ENCODE results near the gene PPM1G.
A peak's percentile ranks its signal among the peaks of the same experiment; 100 is the strongest.
"Not testable (repeated sequence)": the region's sequence is repeated elsewhere in the genome, so short reads cannot be mapped to it uniquely, and the experiment has no call there.

Gene PPM1G, protein sequence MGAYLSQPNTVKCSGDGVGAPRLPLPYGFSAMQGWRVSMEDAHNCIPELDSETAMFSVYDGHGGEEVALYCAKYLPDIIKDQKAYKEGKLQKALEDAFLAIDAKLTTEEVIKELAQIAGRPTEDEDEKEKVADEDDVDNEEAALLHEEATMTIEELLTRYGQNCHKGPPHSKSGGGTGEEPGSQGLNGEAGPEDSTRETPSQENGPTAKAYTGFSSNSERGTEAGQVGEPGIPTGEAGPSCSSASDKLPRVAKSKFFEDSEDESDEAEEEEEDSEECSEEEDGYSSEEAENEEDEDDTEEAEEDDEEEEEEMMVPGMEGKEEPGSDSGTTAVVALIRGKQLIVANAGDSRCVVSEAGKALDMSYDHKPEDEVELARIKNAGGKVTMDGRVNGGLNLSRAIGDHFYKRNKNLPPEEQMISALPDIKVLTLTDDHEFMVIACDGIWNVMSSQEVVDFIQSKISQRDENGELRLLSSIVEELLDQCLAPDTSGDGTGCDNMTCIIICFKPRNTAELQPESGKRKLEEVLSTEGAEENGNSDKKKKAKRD

DNA sequence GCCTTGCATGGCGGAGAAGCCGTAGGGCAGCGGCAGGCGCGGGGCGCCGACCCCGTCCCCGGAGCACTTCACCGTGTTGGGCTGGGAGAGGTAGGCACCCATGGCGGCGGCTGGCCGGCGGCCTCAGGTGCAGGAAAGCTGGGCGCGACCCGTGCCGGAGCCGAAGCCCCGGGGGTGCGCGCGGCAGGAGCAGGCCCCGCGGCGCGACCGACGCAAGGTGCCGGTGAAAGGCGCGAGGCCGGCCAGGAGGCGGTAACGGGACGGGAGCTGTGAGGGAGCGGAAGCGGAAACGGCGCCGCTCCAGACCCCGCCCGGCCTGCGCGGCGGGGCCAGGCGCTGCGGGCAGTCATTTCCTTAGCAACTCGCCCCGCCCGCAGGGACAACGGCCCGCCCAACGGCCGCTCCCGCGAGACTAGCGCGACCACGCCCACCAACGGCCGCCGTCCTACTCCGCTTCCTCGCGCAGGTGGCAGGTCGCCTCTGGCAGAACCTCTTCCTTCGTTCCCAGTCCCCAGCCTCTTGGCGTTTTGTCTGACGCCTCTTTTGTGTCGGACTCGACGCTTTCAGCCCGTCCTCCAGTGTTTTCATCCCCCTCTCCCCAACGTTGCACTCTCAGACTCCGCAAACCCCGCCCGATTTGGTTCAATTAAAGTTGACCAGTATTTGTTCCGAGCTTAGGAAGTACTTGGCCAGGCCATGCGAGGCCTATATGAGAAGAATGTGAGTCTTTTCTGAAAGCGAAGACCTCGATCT is at the start of gene PPM1G:
Gene PPM1G (minus strand): TSS at position 271 of the 753 bp plus-strand sequence. CDS start 169 bp downstream, at position 102.
- DNase-seq (ENCODE audit: low spot score): peak; percentile 94

DNA sequence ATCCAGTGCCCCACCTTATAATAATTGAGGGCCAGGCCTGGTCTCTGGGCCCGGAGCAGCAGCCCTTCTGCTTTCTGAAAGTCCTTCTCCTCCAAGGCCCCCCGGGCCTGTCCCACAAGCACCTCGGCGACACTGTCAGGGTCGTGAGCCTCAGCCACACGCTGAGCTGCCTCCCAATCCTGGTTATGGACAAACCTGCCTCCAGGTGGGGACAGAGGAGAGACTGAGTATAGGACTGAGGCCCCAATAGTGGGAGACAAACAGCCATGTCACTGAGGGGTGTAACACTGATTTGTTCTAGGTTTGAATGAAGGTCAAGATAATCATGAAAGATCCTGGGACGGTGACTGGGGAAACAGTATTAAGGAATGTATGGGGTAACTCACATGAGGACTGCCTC is 44.6 kb upstream of the PPM1G start:
- no peak for DNase-seq (ENCODE audit: low spot score)

DNA sequence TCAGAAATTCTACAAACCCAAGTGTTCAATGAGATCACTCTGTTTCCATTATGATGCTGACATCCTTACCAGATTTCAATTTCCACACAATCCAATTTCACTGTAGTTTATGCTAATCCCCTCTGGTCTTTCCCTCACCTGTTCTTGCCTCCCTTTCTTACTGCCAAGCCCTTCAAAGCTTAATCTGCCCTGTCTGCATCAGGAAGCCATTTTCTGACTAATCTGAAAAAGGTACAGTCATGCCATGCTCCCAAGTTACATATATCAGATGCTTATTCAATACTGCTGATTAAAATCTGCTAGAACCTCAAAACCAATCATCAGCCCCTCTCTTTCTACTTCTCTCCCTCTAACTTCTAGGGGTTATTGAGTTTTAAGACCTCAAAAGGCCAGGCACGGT is 41.7 kb upstream of the PPM1G start:
- no peak for DNase-seq (ENCODE audit: low spot score)

DNA sequence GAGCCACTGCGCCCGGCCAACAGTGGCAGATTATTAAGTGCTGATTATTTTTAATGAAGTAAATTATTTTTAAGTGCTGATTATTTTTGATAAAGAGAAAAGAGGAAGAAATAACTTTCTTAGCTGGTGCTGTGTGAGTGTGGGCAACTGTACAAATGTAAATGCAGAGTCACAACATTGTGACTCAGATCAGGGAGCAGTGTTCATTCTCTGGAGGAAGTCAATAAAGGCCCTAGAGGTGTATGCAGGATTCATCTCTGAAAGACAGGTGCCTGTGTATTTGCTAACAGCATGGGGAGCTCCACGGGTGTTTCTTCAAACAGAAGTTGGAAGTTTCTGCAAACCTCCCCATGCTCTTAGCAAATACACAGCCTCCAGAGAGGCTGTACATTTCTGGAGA is 39.0 kb upstream of the PPM1G start:
- DNase-seq (ENCODE audit: low spot score): no peak

DNA sequence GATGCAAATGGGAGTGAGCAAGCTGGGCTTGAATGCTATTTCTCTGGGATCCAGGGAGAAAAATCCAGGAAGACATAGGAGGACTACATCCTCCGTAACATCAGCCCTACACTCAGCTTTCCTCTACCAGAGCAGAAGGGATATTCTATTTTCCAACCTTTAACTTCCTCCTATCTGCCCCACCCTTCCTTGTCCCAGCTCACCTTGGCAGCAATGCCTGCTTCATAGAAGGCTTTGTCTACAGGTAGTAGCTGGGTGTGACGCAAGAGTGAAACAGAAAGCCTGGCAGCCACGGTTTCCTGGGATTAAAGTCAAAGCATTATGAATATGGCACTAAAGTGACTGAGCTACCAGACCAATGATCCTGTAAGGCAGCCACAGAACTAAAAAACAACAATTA is 36.7 kb upstream of the PPM1G start:
- DNase-seq (ENCODE audit: low spot score): no peak

DNA sequence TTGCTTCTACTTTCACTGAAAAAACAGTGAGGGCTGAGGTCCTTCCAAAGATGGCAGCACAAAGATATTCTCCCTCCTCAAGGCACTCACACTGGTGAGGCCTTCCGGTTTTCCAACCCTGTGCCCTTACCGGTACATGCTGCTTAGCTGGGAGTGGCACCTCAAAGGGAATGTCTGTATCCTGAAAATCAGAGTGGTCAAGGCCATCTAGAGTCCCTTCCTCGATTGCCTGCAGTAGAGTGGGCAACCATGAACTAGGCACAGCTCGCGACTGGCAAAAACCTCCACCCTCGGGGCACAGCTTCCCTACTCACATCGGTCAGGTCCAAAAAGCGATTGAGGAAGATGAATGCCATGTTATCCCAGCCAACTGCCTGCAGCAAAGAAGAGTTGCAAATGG is 36.2 kb upstream of the PPM1G start:
- no peak for DNase-seq (ENCODE audit: low spot score)

DNA sequence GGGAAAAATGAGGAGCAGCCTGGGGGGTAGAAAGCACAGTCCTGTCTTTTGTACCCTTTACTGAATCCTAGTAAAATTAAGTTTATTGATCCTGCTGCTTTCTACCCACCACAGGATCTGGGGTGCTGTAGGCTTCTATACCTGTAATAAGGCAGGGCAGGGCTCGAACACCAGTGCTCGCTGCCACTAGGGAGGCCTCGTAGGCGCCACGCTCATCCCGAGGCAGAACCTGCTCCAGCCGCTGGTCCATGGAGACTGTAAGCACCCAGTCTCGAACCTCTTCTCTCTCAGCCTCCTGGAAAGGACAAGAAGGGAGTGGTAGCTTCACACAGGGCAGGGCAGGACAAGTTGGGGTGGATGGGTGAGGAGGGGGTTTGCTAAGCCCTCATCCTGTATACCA is 35.8 kb upstream of the PPM1G start:
- DNase-seq (ENCODE audit: low spot score): no peak

DNA sequence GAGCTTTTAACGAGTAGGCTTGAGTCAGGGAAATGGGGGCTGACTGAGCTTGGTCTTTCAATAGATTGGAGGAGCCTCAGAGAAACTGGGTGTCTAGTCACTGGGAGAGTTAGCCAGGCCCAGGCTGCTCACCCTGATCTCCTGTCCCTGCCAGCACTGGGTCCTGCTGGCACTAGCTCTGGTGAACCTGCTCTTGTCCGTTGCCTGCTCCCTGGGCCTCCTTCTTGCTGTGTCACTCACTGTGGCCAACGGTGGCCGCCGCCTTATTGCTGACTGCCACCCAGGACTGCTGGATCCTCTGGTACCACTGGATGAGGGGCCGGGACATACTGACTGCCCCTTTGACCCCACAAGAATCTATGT is 33.5 kb upstream of the PPM1G start:
- DNase-seq (ENCODE audit: low spot score): no peak

DNA sequence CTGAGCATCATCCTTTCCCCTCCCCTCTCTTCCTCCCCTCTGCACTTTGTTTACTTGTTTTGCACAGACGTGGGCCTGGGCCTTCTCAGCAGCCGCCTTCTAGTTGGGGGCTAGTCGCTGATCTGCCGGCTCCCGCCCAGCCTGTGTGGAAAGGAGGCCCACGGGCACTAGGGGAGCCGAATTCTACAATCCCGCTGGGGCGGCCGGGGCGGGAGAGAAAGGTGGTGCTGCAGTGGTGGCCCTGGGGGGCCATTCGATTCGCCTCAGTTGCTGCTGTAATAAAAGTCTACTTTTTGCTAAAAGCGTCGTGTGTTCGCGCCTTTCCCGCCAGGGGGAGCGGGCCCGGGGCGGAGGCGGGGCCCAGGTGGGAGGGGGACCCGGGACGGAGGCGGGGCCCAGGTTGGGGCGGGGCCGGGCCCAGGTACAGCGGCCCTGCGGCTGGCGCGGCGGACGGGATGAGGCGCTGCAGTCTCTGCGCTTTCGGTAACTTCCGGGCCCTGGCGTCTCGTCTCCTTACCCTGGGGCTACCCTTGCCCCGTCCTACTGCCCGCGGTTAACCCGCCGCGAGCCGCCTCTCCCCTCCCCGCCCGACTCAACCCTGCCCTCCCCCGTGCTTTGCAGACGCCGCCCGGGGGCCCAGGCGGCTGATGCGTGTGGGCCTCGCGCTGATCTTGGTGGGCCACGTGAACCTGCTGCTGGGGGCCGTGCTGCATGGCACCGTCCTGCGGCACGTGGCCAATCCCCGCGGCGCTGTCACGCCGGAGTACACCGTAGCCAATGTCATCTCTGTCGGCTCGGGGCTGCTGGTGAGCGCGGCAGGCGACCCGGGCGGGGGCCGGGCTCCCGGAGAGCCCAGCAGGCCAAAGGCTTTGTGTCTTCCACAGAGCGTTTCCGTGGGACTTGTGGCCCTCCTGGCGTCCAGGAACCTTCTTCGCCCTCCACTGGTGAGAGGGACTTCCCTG is 32.8 kb upstream of the PPM1G start, which contains the start of gene KRTCAP3:
Gene KRTCAP3 (plus strand): TSS at position 424 of the 962 bp plus-strand sequence. CDS start 32 bp downstream, at position 456.
- peak; percentile 59 for DNase-seq (ENCODE audit: low spot score)

DNA sequence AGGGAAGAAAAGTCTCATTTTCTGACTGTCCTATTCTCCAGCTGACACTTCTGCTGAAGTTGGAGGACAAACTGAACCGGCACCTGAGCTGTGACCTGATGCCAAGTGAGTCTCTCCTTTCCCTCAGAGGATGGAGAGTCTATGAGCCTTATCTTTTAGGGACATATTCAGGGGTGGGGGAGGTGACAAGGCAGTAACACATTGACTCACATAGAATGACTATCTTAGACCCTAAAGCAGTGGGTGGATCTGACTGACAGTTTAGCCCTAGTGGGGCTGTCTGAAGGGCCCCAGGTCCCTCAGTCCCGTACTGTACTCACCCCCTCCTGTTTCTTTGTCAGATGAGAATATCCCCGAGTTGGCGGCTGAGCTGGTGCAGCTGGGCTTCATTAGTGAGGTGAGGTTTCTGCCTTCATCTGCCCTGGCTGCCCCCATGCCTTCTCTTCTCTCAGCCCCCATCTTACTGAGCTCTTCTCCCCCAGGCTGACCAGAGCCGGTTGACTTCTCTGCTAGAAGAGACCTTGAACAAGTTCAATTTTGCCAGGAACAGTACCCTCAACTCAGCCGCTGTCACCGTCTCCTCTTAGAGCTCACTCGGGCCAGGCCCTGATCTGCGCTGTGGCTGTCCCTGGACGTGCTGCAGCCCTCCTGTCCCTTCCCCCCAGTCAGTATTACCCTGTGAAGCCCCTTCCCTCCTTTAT is 32.0 kb upstream of the PPM1G start:
- no peak for DNase-seq (ENCODE audit: low spot score)

DNA sequence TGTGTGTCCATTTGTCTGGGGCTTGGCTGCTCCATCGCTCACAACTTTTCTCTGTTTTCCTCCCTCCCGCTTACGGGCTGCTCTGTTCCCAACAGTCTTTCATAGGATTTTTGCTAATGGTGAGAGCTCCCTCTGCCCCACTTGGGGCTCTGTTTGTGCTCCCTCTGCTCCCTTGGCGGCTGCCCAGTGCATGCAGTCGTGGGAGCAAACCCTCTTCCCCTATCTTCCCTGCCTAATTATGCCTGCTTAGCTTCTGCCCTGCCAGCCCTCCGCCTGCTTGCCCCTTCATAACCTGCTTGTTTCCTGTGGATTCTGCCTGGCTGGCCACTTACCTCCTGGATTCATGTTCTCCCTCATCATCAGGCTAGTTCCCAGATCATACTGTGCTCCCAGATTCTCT is 26.2 kb upstream of the PPM1G start:
- DNase-seq (ENCODE audit: low spot score): no peak

DNA sequence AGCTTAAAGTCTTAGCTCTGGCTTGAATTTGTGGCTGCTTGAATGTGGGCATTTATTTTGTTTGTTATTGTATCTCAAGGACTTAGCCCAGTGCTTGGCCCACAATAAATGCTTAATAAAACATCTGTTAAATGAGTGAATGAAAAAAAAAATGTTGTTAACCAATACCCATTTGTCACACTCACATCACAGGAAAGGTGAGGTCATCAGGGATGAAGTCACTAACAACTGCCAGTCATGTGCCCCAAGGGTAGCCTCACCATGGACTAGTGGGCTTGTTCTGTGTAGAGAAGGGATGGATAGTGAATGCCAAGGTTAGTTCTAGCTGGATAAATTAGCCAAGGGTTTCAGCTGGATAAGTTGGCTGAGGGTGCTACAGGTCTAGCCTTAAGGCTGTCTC is 22.0 kb upstream of the PPM1G start:
- peak; percentile 56 for DNase-seq (ENCODE audit: low spot score)

DNA sequence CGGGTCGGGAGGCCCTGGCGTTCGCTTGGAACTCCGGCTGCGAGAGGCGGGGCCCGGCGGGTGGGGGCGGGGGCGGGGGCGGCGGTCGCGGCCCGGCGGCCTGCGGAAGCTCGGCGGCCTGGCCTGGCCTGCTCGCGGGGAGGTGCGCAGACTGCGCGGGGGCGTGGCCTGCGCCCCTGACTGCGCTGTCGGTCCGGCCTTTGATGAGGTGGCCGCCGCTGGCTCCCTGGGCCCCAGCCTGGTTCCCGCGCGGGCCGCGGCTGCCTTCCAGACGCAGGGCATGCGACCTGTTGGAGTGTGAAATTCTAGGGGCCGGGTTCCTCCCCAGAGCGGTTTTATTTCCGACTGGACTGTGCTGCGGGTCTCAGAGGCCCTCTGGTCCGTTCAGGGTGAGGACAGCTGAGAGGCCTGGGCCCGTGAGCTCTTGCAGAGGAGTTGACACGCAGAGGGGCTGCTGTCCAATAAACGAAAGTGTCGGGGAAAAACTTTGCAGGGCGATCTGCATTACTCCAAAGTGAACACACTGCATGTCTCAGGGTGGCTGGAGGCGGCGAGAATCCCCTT is 19.7 kb upstream of the PPM1G start:
- DNase-seq (ENCODE audit: low spot score): peak; percentile 67

DNA sequence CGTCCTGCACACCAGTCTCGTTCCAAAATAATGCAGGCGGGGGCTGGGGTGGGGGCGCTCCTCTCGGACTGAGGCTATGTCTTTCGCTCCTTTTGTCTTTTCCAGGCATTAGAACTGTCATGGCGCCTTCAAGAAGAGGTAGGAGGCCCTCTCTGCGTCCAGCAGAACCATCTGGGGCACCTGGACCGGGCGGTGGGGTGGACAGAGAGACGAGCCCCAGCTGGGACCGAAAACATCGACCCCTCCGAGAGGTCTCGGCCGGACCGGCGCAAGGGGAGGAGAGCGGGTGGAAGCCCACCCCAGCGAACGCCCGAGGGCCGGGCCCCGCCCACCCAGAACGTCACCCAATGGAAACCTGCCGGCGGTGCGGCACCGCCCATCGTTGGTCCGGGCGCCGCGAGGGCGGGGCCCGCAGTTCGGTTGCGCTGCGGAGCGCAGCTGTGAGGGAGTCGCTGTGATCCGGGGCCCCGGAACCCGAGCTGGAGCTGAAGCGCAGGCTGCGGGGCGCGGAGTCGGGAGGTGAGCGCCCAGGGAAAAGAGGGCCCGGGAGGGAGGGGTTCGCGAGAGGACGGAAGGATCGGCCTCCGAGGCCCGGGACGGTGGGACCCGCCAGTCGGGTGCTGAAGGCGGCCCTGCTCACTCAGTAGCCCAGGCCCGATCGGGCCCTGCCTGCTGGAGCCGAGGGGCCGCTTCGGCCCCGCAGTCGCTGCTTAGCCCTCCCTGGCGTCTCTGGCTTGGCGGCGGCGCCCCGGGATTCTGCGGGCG is 19.0 kb upstream of the PPM1G start, which contains the start of gene NRBP1:
Gene NRBP1 (plus strand): TSS at position 419 of the 765 bp plus-strand sequence. CDS start 4,643 bp downstream, outside the sequence.
- DNase-seq (ENCODE audit: low spot score): peak; percentile 88

DNA sequence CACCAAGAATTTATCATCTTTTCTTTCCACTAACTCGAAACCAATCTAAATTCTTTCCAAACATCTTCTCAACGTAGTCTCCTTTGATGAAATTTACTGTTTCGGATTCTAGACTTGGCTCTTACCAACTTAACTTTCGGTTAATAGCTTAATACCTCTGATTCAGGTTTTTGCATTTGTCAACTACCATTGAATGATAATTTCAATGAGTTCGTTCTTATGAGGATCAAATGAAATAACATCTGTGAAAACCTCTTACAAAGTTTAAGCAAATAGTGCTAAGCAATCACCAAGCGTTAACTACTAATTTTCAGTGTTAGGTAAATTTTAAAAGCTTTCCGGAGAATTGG is 18.4 kb upstream of the PPM1G start:
- DNase-seq (ENCODE audit: low spot score): no peak

DNA sequence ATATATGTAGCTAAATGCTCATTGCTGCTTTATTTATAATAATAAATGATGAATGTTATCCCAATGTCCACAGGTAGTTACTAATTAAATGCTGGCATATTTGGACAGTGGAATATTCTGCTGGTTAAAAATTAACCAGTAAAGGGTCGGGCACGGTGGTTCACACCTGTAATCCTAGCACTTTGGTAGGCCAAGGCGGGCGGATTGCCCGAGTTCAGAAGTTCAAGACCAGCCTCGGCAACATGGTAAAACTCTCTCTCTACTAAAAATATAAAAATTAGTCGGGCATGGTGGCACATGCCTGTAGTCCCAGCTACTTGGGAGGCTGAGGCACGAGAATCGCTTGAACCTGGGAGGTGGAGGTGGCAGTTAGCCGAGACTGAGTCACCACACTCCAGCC is 15.6 kb upstream of the PPM1G start:
- DNase-seq (ENCODE audit: low spot score): not testable (repeated sequence)

DNA sequence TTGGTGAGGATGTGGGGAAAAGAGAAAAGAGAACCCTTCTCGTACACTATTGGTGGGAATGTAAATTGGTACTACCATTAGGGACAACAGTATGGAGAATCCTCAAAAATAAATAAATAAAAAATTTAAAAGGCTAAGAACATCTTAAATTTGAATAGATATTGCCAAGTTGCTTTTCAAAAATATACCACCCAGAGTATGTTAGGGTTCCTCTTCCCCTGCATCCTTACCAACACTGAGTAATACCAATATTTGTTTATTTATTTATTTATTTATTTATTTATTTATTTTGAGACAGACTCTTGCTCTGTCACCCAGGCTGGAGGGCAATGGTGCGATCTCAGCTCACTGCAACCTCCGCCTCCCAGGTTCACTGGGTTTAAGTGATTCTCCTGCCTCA is 13.6 kb upstream of the PPM1G start:
- DNase-seq (ENCODE audit: low spot score): no peak

DNA sequence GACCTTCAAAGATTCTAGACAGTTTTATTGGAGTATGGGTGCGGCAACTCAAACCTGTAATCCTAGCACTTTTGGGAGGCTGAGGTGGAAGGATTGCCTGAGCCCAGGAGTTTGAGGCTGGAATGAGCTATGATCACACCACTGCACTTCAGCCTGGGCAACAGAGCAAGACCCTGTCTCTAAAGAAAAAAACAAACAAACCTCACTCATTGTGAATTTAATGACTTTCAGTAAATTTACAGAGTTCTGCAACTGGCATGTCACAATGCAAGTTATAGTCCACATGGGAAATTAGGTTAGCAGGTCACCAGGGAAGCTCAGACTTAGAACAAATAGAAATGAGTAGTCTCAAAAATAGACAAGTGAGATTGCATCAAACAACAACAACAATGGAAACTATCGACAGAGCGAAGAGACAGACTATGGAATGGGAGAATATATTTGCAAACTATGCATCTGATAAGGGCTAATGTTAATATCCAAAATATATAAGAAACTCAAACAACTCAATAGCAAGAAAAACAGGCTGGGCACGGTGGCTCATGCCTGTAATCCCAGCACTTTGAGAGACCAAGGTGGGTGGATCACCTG is 12.4 kb upstream of the PPM1G start:
- DNase-seq (ENCODE audit: low spot score): no peak

DNA sequence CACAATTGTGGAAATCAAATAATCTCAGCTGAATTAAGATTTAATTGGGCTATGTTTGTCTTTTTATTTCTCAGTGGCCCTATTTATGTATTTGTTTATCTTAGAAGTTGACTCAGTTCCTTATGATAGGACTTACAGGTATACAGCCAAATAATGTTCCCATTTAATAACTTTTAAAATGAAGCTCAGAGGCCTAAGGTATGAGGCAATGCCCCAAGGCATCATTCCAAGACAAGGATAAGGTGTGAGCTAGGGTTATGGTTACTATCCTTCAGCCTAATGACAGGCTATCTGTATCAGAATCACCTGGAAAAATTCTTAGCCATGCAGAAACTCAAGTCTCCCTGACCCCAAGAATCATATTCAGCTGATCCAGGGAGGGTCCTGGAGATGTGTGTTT is 11.6 kb upstream of the PPM1G start:
- no peak for DNase-seq (ENCODE audit: low spot score)

DNA sequence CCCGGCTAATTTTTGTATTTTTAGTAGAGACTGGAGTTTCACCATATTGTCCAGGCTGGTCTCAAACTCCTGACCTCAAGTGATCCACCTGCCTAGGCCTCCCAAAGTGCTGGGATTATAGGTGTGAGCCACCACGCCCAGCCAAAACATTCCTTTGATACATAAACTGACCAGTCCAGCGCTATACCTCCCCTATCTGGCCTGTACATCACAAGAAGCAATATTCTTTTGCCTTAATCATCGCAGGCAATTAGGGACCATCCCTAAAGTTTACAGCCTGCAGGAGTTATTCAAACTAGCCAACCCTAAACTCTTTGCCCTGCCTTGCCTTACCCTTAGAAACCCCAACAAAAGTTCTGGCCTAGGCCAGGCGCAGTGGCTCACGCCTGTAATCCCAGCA is 6.8 kb upstream of the PPM1G start:
- no peak for DNase-seq (ENCODE audit: low spot score)

Data from CD4-positive, alpha-beta T cell treated with Interleukin-15 for 4 hours (primary cell).